Prostate gland (tissue), 2 donors: ENCODE results near the gene NUP160.

Source experiments
- POLR2A ChIP-seq: fragments of 450-650 bp; IDR thresholded peaks from one replicate; pipeline ENCODE4 v1.6.1; 2016; ENCODE audit warnings: antibody characterized with exemption, mild to moderate bottlenecking
- POLR2AphosphoS5 ChIP-seq: sonication (generic); formaldehyde crosslinking; IDR thresholded peaks from one replicate; pipeline ENCODE4 v1.6.1; 2017; ENCODE audit warnings: antibody characterized with exemption
- TF ChIP-seq, protein P1 (sequence below), 4 experiments: fragments of 200-600 bp in 2 of 4; fragments of 450-650 bp in 2 of 4; sonication (generic) in 2 of 4; IDR thresholded peaks; 1 replicate in 3 of 4; 2 replicates in 1 of 4; pipeline ENCODE4 v1.5.1; 2016 to 2019; ENCODE audit warnings: antibody characterized with exemption in 4 of 4, mild to moderate bottlenecking in 2 of 4, moderate library complexity in 2 of 4

DNA sequence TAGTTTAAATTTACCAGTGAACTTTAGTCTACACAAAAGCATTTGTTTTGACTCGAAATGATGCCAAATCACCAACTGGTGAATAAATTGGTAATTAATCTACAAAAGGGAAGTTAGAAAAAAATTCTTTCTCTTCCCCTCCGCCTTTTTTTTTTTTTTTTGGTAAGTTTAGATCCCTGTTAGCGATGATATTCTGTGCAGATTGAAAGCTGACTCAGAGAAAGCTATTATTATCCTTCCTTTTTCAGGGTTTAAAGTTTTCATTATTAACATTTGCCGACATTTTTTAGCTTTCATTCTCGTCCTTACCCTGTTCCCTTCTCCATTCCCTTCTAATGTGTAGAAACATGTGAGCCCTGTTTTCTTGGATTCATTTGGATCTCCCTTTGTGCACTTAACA is 16.8 kb upstream of the NUP160 start:
- TF ChIP-seq, protein P1, sequence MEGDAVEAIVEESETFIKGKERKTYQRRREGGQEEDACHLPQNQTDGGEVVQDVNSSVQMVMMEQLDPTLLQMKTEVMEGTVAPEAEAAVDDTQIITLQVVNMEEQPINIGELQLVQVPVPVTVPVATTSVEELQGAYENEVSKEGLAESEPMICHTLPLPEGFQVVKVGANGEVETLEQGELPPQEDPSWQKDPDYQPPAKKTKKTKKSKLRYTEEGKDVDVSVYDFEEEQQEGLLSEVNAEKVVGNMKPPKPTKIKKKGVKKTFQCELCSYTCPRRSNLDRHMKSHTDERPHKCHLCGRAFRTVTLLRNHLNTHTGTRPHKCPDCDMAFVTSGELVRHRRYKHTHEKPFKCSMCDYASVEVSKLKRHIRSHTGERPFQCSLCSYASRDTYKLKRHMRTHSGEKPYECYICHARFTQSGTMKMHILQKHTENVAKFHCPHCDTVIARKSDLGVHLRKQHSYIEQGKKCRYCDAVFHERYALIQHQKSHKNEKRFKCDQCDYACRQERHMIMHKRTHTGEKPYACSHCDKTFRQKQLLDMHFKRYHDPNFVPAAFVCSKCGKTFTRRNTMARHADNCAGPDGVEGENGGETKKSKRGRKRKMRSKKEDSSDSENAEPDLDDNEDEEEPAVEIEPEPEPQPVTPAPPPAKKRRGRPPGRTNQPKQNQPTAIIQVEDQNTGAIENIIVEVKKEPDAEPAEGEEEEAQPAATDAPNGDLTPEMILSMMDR (IDR thresholded peaks at IDR 0.05): no peak
- TF ChIP-seq POLR2A (no peak), POLR2AphosphoS5 (no peak)
